ENCODE measurements around the gene KRT38. TPM values are rescaled to one million over a fixed set of nuclear protein-coding genes. Genes with fewer than 3 reads are reported as not detected.

The KRT38 gene
- polyA plus RNA-seq, 3 donors, result not detected

Other genes with a start within 250 kb of the KRT38 start
- not detected for gene KRTAP9-2, start 214.3 kb downstream of the KRT38 start, polyA plus RNA-seq (ENCODE audit: insufficient read length in 3 of 3)
- gene KRTAP9-3, start 208.5 kb downstream of the KRT38 start, polyA plus RNA-seq (ENCODE audit: insufficient read length in 3 of 3), result not detected
- gene KRTAP9-8, start 203.0 kb downstream of the KRT38 start, polyA plus RNA-seq (ENCODE audit: insufficient read length in 3 of 3), result not detected
- not detected for gene KRTAP9-4, start 191.3 kb downstream of the KRT38 start, polyA plus RNA-seq (ENCODE audit: insufficient read length in 3 of 3)
- not detected for gene KRTAP9-9, start 185.6 kb downstream of the KRT38 start, polyA plus RNA-seq (ENCODE audit: insufficient read length in 3 of 3)
- gene KRTAP9-6, start 175.6 kb downstream of the KRT38 start, polyA plus RNA-seq (ENCODE audit: insufficient read length in 3 of 3), result under 1 TPM in 1 of 3 donors, not detected in 2; 0.19 TPM
- gene KRTAP9-7, start 165.3 kb downstream of the KRT38 start, polyA plus RNA-seq (ENCODE audit: insufficient read length in 3 of 3), result not detected
- gene KRTAP29-1, start 138.1 kb downstream of the KRT38 start, polyA plus RNA-seq (ENCODE audit: insufficient read length in 3 of 3), result not detected
- not detected for gene KRTAP16-1, start 131.7 kb downstream of the KRT38 start, polyA plus RNA-seq (ENCODE audit: insufficient read length in 3 of 3)
- gene KRTAP17-1, start 125.3 kb downstream of the KRT38 start, polyA plus RNA-seq (ENCODE audit: insufficient read length in 3 of 3), result under 1 TPM in 1 of 3 donors, not detected in 2; 0.17 TPM
- gene KRT33A, start 90.2 kb downstream of the KRT38 start, polyA plus RNA-seq (ENCODE audit: insufficient read length in 3 of 3), result not detected
- gene KRT33B, start 71.2 kb downstream of the KRT38 start, polyA plus RNA-seq (ENCODE audit: insufficient read length in 3 of 3), result not detected
- gene KRT34, start 58.7 kb downstream of the KRT38 start, polyA plus RNA-seq (ENCODE audit: insufficient read length in 3 of 3), result not detected
- gene KRT31, start 43.4 kb downstream of the KRT38 start, polyA plus RNA-seq (ENCODE audit: insufficient read length in 3 of 3), result not detected
- gene KRT37, start 16.4 kb downstream of the KRT38 start, polyA plus RNA-seq (ENCODE audit: insufficient read length in 3 of 3), result not detected
- not detected for gene KRT32, start 26.4 kb upstream of the KRT38 start, polyA plus RNA-seq (ENCODE audit: insufficient read length in 3 of 3)
- not detected for gene KRT35, start 40.2 kb upstream of the KRT38 start, polyA plus RNA-seq (ENCODE audit: insufficient read length in 3 of 3)
- gene KRT36, start 48.9 kb upstream of the KRT38 start, polyA plus RNA-seq (ENCODE audit: insufficient read length in 3 of 3), result not detected
- under 1 TPM; 0.20 to 0.42 (median 0.33) TPM for gene KRT13, start 64.6 kb upstream of the KRT38 start, polyA plus RNA-seq (ENCODE audit: insufficient read length in 3 of 3)
- gene KRT15, start 77.9 kb upstream of the KRT38 start, polyA plus RNA-seq (ENCODE audit: insufficient read length in 3 of 3), result 1 to 10 TPM in 1 of 3 donors, under 1 TPM in 2; 0.51 to 2.0 (median 0.72) TPM
- 100 to 1,000 TPM; 155 to 178 (median 173) TPM for gene KRT19, start 87.3 kb upstream of the KRT38 start, polyA plus RNA-seq (ENCODE audit: insufficient read length in 3 of 3)
- gene KRT9, start 131.1 kb upstream of the KRT38 start, polyA plus RNA-seq (ENCODE audit: insufficient read length in 3 of 3), result under 1 TPM in 1 of 3 donors, not detected in 2; 0.07 TPM
- gene KRT14, start 145.9 kb upstream of the KRT38 start, polyA plus RNA-seq (ENCODE audit: insufficient read length in 3 of 3), result under 1 TPM in 1 of 3 donors, not detected in 2; 0.39 TPM
- gene KRT16, start 171.8 kb upstream of the KRT38 start, polyA plus RNA-seq (ENCODE audit: insufficient read length in 3 of 3), result not detected
- gene KRT17, start 183.6 kb upstream of the KRT38 start, polyA plus RNA-seq (ENCODE audit: insufficient read length in 3 of 3), result 10 to 100 TPM in 1 of 3 donors, 1 to 10 TPM in 2; 1.6 to 12.0 (median 3.2) TPM
- gene EIF1, start 247.9 kb upstream of the KRT38 start, polyA plus RNA-seq (ENCODE audit: insufficient read length in 3 of 3), result 100 to 1,000 TPM; 706 to 791 (median 745) TPM